ENCODE measurements around the gene HPCAL1.
"Not testable (repeated sequence)": the region's sequence is repeated elsewhere in the genome, so short reads cannot be mapped to it uniquely, and the experiment has no call there.

The HPCAL1 gene

GRCh38 chr2:10286216-10287037 is 16.3 kb upstream of the HPCAL1 start:
- in situ Hi-C loops (cut with HindIII; ENCODE audit: low pct_ligation_motif_present, low sequenced_read_pairs): no loop called here
- TF ChIP-seq CTCF (IDR thresholded peaks at IDR 0.05; ENCODE audit: low read depth, low read length, missing control alignments): no peak
- DNase-seq: no peak
- Histone ChIP-seq H3K27me3 (replicated peaks) (no peaks in the 10 kb centered on the region), H3K36me3 (replicated peaks) (no peaks in the 10 kb centered on the region), H3K4me3 (ENCODE audit: low read depth, low read length) (no peak overlapping the region), H3K27ac (no peak overlapping the region)

GRCh38 chr2:10287761-10288160 is 14.9 kb upstream of the HPCAL1 start:
- in situ Hi-C loops (cut with HindIII; ENCODE audit: low pct_ligation_motif_present, low sequenced_read_pairs): no loop called here
- no peak for TF ChIP-seq CTCF (IDR thresholded peaks at IDR 0.05; ENCODE audit: low read depth, low read length, missing control alignments)
- Histone ChIP-seq H3K4me3 (ENCODE audit: low read depth, low read length) (no peak overlapping the region), H3K27ac (no peak overlapping the region), H3K36me3 (replicated peaks) (no peaks in the 10 kb centered on the region), H3K27me3 (replicated peaks) (no peaks in the 10 kb centered on the region)
- DNase-seq: no peak

- no peak overlapping the region for H3K27ac ChIP-seq
- TF ChIP-seq CTCF (IDR thresholded peaks at IDR 0.05; ENCODE audit: low read depth, low read length, missing control alignments): no peak
- no peaks in the 10 kb centered on the region for H3K27me3 ChIP-seq (replicated peaks)
- no peak for DNase-seq
- in situ Hi-C loops (cut with HindIII; ENCODE audit: low pct_ligation_motif_present, low sequenced_read_pairs): no loop called here
- no peak overlapping the region for H3K4me3 ChIP-seq (ENCODE audit: low read depth, low read length)
- no peaks in the 10 kb centered on the region for H3K36me3 ChIP-seq (replicated peaks)
These were observed 14.1 kb upstream of the HPCAL1 start for GRCh38 chr2:10288606-10289005.

- no peak for TF ChIP-seq CTCF (IDR thresholded peaks at IDR 0.05; ENCODE audit: low read depth, low read length, missing control alignments)
- H3K27ac ChIP-seq: no peak overlapping the region
- H3K4me3 ChIP-seq (ENCODE audit: low read depth, low read length): no peak overlapping the region
- no peak for DNase-seq
- H3K36me3 ChIP-seq (replicated peaks): no peaks in the 10 kb centered on the region
- in situ Hi-C loops (cut with HindIII; ENCODE audit: low pct_ligation_motif_present, low sequenced_read_pairs): no loop called here
- no peaks in the 10 kb centered on the region for H3K27me3 ChIP-seq (replicated peaks)
These were observed 13.4 kb upstream of the HPCAL1 start for GRCh38 chr2:10289352-10289751.

GRCh38 chr2:10289891-10290290 is 12.8 kb upstream of the HPCAL1 start:
- Histone ChIP-seq H3K27ac (no peak overlapping the region), H3K36me3 (replicated peaks) (no peaks in the 10 kb centered on the region), H3K4me3 (ENCODE audit: low read depth, low read length) (no peak overlapping the region), H3K27me3 (replicated peaks) (no peaks in the 10 kb centered on the region)
- peak; percentile 49 for DNase-seq
- in situ Hi-C loops (cut with HindIII; ENCODE audit: low pct_ligation_motif_present, low sequenced_read_pairs): no loop called here
- no peak for TF ChIP-seq CTCF (IDR thresholded peaks at IDR 0.05; ENCODE audit: low read depth, low read length, missing control alignments)

GRCh38 chr2:10291376-10291775 is 11.3 kb upstream of the HPCAL1 start:
- H3K36me3 ChIP-seq (replicated peaks); DNase-seq; H3K4me3 ChIP-seq (ENCODE audit: low read depth, low read length); in situ Hi-C loops (cut with HindIII; ENCODE audit: low pct_ligation_motif_present, low sequenced_read_pairs); H3K27me3 ChIP-seq (replicated peaks); H3K27ac ChIP-seq: not testable (repeated sequence)

All from brain microvascular endothelial cell (primary cell).